Endothelial cell of umbilical vein (primary cell): ENCODE measurements around the gene MCCC1. TPM values are rescaled to one million over a fixed set of nuclear protein-coding genes. Genes with fewer than 3 reads are reported as not detected.

ENCODE experiments used
- BruUV-seq: library from RNA; stranded (reverse); fragments of 400-500 nt; replicated peaks from 2 replicates; lab custom pipeline; 2021; lab: Mats Ljungman, UMichigan
- CTCF ChIA-PET: fragments of 300-600, 350-600 bp; sonication (Branson Sonifier 250); formaldehyde crosslinking; loops from one replicate; lab custom pipeline; 2021; ENCODE audit warnings: antibody characterized with exemption, inconsistent platforms; lab: Charles Lee
- POLR2A ChIA-PET: fragments of 300-600, 350-600 bp; sonication (Branson Sonifier 250); formaldehyde crosslinking; loops from one replicate; lab custom pipeline; 2021; ENCODE audit warnings: antibody characterized with exemption, inconsistent platforms; lab: Charles Lee
- DNase-seq: peaks from one replicate; pipeline ENCODE4 v3.0.0-alpha.2; 2011; ENCODE audit warnings: low read depth, low spot score
- FAIRE-seq: peaks from 2 replicates; lab custom pipeline; 2011; peaks lifted over from hg19 to GRCh38; lab: Jason Lieb, UNC
- H2AFZ ChIP-seq: 2 replicates; pipeline ENCODE4 v1.6.0; 2012; ENCODE audit warnings: low read depth, low read length, control low read depth, inconsistent platforms
- H3K27ac ChIP-seq: 2 replicates; pipeline ENCODE4 v1.5.1; 2011; ENCODE audit warnings: low read depth, mild to moderate bottlenecking, control low read depth, low read length, moderate library complexity; ENCODE audit not compliant: insufficient read depth
- H3K27me3 ChIP-seq, 2 experiments: 2 replicates each; pipeline versions ENCODE4 v1.6.0 to v1.6.1; 2011; ENCODE audit warnings: low read length in 2 of 2, mixed read lengths in 1 of 2; ENCODE audit not compliant: control insufficient read depth in 2 of 2, insufficient read depth in 2 of 2
- H3K36me3 ChIP-seq, 2 experiments: 2 replicates in 1 of 2; 3 replicates in 1 of 2; pipeline ENCODE4 v1.5.1; 2011; ENCODE audit warnings: low read length in 2 of 2, mild to moderate bottlenecking in 1 of 2, moderate library complexity in 1 of 2; ENCODE audit not compliant: control insufficient read depth in 2 of 2, insufficient read depth in 2 of 2; ENCODE audit errors: extremely low read depth in 1 of 2
- H3K4me1 ChIP-seq: 3 replicates; pipeline ENCODE4 v1.5.1; 2011; ENCODE audit warnings: mild to moderate bottlenecking, low read length; ENCODE audit not compliant: control insufficient read depth, insufficient read depth; ENCODE audit errors: extremely low read depth
- H3K4me2 ChIP-seq: 2 replicates; pipeline ENCODE4 v1.6.1; 2011; ENCODE audit warnings: low read length, control low read depth, mixed read lengths; ENCODE audit not compliant: insufficient read depth
- H3K4me3 ChIP-seq, 3 experiments: fragments of 200-600 bp in 1 of 3; sonication (generic), shearing (Covaris generic) in 1 of 3; replicated peaks in 1 of 3; 2 replicates each; pipeline ENCODE4 v1.5.1; 2011 to 2016; ENCODE audit warnings: control low read depth in 3 of 3, low read length in 3 of 3, mild to moderate bottlenecking in 2 of 3, inconsistent platforms in 1 of 3, low read depth in 1 of 3, moderate library complexity in 1 of 3; ENCODE audit not compliant: insufficient read depth in 1 of 3
- H3K79me2 ChIP-seq: 2 replicates; pipeline ENCODE4 v1.6.0; 2012; ENCODE audit warnings: low read length, inconsistent platforms; ENCODE audit not compliant: control insufficient read depth, insufficient read depth
- H3K9ac ChIP-seq: replicated peaks from 2 replicates; pipeline ENCODE3; 2011; ENCODE audit warnings: low read length, control low read depth; ENCODE audit not compliant: insufficient read depth; ENCODE audit errors: extremely low read depth
- H3K9me1 ChIP-seq: replicated peaks from 3 replicates; pipeline ENCODE4 v1.6.0; 2011; ENCODE audit warnings: mild to moderate bottlenecking, low read length; ENCODE audit not compliant: control insufficient read depth, insufficient read depth; ENCODE audit errors: extremely low read depth
- H3K9me3 ChIP-seq: replicated peaks from 2 replicates; pipeline ENCODE4 v1.5.1; 2012; ENCODE audit warnings: low read length, inconsistent platforms; ENCODE audit not compliant: control insufficient read depth, insufficient read depth
- H4K20me1 ChIP-seq: replicated peaks from 2 replicates; pipeline ENCODE3; 2011; ENCODE audit warnings: mild to moderate bottlenecking, low read length; ENCODE audit not compliant: control insufficient read depth, insufficient read depth; ENCODE audit errors: extremely low read depth
- EZH2 ChIP-seq: IDR thresholded peaks from 2 replicates; pipeline ENCODE4 v1.6.1; 2012; ENCODE audit warnings: borderline replicate concordance, low read depth, mild to moderate bottlenecking, moderate library complexity, low read length, inconsistent platforms; ENCODE audit not compliant: severe bottlenecking
- FOS ChIP-seq: IDR thresholded peaks from 2 replicates; pipeline ENCODE4 v1.6.1; 2011; ENCODE audit warnings: mild to moderate bottlenecking, low read length, moderate library complexity, borderline replicate concordance; ENCODE audit not compliant: insufficient read depth
- GATA2 ChIP-seq: IDR thresholded peaks from 2 replicates; pipeline ENCODE4 v1.7.0; 2011; ENCODE audit warnings: low read depth, mild to moderate bottlenecking, moderate library complexity, mixed read lengths, low read length; ENCODE audit not compliant: insufficient read length, insufficient read depth
- JUN ChIP-seq: IDR thresholded peaks from 2 replicates; pipeline ENCODE4 v1.6.1; 2011; ENCODE audit warnings: borderline replicate concordance, low read depth; ENCODE audit not compliant: insufficient read length, insufficient read depth
- MYC ChIP-seq: IDR thresholded peaks from one replicate; pipeline ENCODE4 v1.6.1; 2011; ENCODE audit warnings: mild to moderate bottlenecking, low read depth, low read length
- POLR2A ChIP-seq: IDR thresholded peaks from 2 replicates; pipeline ENCODE4 v1.6.1; 2012; ENCODE audit warnings: low read depth, mild to moderate bottlenecking, control low read depth, low read length
- POLR2AphosphoS5 ChIP-seq: IDR thresholded peaks from 2 replicates; pipeline ENCODE4 v1.6.1; 2012; ENCODE audit warnings: low read depth, mild to moderate bottlenecking, control low read depth, low read length, moderate library complexity; ENCODE audit not compliant: insufficient read depth
- dilution Hi-C: fragments of 300-500 bp; cut with MboI; formaldehyde crosslinking; loops from one replicate; pipeline ENCODE4 v1.15.0; 2019; ENCODE audit warnings: low sequenced_read_pairs; ENCODE audit not compliant: extremely low pct_ligation_motif_present
- intact Hi-C: fragments of 100-400 bp; cut with micrococcal nuclease; formaldehyde crosslinking; loops from one replicate; pipeline ENCODE4 v1.10.0; 2022
- polyA plus RNA-seq, 4 experiments: library from polyadenylated mRNA; depleted of rRNA in 3 of 4; stranded (reverse) in 3 of 4; unstranded in 1 of 4; fragments of >200 nt; gene quantifications; 2 replicates each; pipeline versions ENCODE4 v1.2.1 to v1.2.3, GENCODE V29; 2011 to 2012; ENCODE audit warnings: missing spikeins in 1 of 4
- total RNA-seq: library from RNA; stranded (reverse); gene quantifications from 2 replicates; pipeline ENCODE4 v1.2.3, GENCODE V29; 2021
- TF ChIP-seq, protein P1 (sequence below), 2 donors: IDR thresholded peaks; 1 replicate in 1 of 2; 2 replicates in 1 of 2; pipeline ENCODE4 v1.5.1; 2011; ENCODE audit warnings: low read length in 2 of 2, mild to moderate bottlenecking in 2 of 2, moderate library complexity in 2 of 2, control low read depth in 1 of 2, inconsistent platforms in 1 of 2, low read depth in 1 of 2; ENCODE audit not compliant: insufficient read depth in 1 of 2; ENCODE audit errors: extremely low read depth in 1 of 2
- TF ChIP-seq, protein P2 (sequence below): IDR thresholded peaks from 2 replicates; pipeline ENCODE4 v1.6.1; 2011; ENCODE audit not compliant: insufficient read depth, insufficient read length

MCCC1 gene
- total and polyA plus RNA-seq, 2 donors (not counting 3 experiments of a cell fraction or from before 2014, with no cell fraction given) = 9.2 to 19.7 TPM

DNA sequence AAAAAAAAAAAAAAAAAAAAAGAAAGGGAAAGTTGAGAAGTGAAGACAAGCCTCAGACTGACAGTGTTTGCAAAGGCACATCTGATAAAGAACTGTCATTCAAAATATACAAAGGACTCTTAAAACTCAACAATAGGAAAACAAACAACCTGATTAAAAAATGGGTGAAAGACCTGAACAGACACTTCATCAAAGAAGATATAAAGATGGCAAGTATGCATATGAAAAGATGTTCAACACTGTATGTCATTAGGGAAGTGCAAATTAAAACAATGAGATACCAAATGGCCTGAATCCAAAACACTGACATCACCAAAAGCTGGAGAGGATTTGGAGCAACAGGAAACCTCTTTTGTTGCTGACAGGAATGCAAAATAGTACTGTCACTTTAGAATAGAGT, 48.6 kb downstream of the MCCC1 start:
- no peaks in the 10 kb centered on the region for H3K4me1 ChIP-seq
- dilution Hi-C loops = no loop called here
- H3K27me3 ChIP-seq = no peaks in the 10 kb centered on the region
- no peak overlapping the region for H2AFZ ChIP-seq
- POLR2A ChIA-PET = interaction anchor here (0.6 kb wide), 1 partner anchor 351 kb away, joined by 3 read pairs; no protein-coding TSS in a partner anchor
- H3K27ac ChIP-seq = no peak overlapping the region
- no peaks in the 10 kb centered on the region for H4K20me1 ChIP-seq
- intact Hi-C loops = no loop called here
- no peak overlapping the region for H3K4me2 ChIP-seq
- TF ChIP-seq POLR2A (no peak), JUN (no peak), FOS (no peak), EZH2 (no peak), MYC (no peak), GATA2 (no peak), POLR2AphosphoS5 (no peak)
- TF ChIP-seq, protein P1, sequence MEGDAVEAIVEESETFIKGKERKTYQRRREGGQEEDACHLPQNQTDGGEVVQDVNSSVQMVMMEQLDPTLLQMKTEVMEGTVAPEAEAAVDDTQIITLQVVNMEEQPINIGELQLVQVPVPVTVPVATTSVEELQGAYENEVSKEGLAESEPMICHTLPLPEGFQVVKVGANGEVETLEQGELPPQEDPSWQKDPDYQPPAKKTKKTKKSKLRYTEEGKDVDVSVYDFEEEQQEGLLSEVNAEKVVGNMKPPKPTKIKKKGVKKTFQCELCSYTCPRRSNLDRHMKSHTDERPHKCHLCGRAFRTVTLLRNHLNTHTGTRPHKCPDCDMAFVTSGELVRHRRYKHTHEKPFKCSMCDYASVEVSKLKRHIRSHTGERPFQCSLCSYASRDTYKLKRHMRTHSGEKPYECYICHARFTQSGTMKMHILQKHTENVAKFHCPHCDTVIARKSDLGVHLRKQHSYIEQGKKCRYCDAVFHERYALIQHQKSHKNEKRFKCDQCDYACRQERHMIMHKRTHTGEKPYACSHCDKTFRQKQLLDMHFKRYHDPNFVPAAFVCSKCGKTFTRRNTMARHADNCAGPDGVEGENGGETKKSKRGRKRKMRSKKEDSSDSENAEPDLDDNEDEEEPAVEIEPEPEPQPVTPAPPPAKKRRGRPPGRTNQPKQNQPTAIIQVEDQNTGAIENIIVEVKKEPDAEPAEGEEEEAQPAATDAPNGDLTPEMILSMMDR (IDR thresholded peaks at IDR 0.05; ENCODE audit: extremely low read depth in 1 of 2, insufficient read depth in 1 of 2, low read depth in 1 of 2, low read length in 2 of 2) = no peak
- TF ChIP-seq, protein P2, sequence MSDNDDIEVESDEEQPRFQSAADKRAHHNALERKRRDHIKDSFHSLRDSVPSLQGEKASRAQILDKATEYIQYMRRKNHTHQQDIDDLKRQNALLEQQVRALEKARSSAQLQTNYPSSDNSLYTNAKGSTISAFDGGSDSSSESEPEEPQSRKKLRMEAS = no peak
- H3K9ac ChIP-seq = no peak overlapping the region
- no TSS peak for BruUV-seq
- FAIRE-seq (no peak), DNase-seq (peak; percentile 12)
- H3K36me3 ChIP-seq = peaks cover 0 to 2% of the 10 kb centered on the region in 2 experiments
- H3K79me2 ChIP-seq = no peaks in the 10 kb centered on the region
- H3K4me3 ChIP-seq = no peak overlapping the region
- H3K9me1 ChIP-seq = no peaks in the 10 kb centered on the region
- CTCF ChIA-PET = interaction anchor here (1.2 kb wide), 1 partner anchor 10 kb away, joined by 3 read pairs; no protein-coding TSS in a partner anchor
- H3K9me3 ChIP-seq = no peaks in the 10 kb centered on the region
